ENCODE results near the gene GCA. TPM values are rescaled to one million over a fixed set of nuclear protein-coding genes. Genes with fewer than 3 reads are reported as not detected.

The GCA gene
- total RNA-seq, 2 experiments from 2014 or later = 3.9 to 5.0 TPM

DNA sequence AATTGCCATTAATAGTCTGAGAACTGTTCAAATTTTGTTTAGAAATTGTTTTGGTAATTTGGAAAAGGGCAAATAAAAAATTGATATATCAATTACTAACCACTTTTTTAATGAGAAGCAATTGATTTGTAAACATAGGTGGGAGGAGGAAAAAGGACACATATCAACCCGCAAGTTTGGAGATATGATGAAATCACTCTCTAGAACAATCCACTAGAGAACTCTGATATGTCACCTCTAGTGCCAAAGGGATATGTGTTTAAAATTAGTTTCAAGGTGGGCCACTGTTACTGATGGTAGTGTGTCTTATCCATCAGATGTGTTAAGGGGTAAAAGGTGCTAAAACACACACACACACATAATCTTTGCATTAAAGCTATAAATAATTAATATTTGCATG, 42.1 kb upstream of the GCA start:
- H3K27ac ChIP-seq (ENCODE audit: low read depth in 1 of 2, low read length in 2 of 2) = no peak overlapping the region
- H3K4me3 ChIP-seq (ENCODE audit: low read length) = no peak overlapping the region
- TF ChIP-seq, protein P1, sequence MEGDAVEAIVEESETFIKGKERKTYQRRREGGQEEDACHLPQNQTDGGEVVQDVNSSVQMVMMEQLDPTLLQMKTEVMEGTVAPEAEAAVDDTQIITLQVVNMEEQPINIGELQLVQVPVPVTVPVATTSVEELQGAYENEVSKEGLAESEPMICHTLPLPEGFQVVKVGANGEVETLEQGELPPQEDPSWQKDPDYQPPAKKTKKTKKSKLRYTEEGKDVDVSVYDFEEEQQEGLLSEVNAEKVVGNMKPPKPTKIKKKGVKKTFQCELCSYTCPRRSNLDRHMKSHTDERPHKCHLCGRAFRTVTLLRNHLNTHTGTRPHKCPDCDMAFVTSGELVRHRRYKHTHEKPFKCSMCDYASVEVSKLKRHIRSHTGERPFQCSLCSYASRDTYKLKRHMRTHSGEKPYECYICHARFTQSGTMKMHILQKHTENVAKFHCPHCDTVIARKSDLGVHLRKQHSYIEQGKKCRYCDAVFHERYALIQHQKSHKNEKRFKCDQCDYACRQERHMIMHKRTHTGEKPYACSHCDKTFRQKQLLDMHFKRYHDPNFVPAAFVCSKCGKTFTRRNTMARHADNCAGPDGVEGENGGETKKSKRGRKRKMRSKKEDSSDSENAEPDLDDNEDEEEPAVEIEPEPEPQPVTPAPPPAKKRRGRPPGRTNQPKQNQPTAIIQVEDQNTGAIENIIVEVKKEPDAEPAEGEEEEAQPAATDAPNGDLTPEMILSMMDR (IDR thresholded peaks at IDR 0.05) = no peak
- intact Hi-C loops (cut with DNase I, micrococcal nuclease) = loop anchor here (1.0 to 10.0 kb wide), 4 partner anchors 15 to 307 kb away; partner anchors contain the start of gene GCG (in 1 of the 2)
- Mint-ChIP-seq H3K27ac (no peak overlapping the region), H3K36me3 (ENCODE audit: low read depth) (peaks cover 29% of the 10 kb centered on the region), H3K4me1 (ENCODE audit: low read depth) (peaks cover 4% of the 10 kb centered on the region), H3K27me3 (no peaks in the 10 kb centered on the region), H3K4me3 (no peak overlapping the region), H3K9me3 (no peaks in the 10 kb centered on the region)
- no peak for ATAC-seq (ENCODE audit: poor library complexity)
- H3K36me3 ChIP-seq (ENCODE audit: insufficient read depth, low read length) = peaks cover 25% of the 10 kb centered on the region
- no peak for DNase-seq
- no peaks in the 10 kb centered on the region for H3K4me1 ChIP-seq (ENCODE audit: insufficient read depth, low read length)
- no peaks in the 10 kb centered on the region for H3K27me3 ChIP-seq (ENCODE audit: control insufficient read depth in 1 of 2, insufficient read depth in 2 of 2, low read length in 2 of 2)
- CTCF ChIA-PET = interaction anchor here (0.6 to 2.3 kb wide), 15 partner anchors 9 to 82 kb away, joined by 3 to 23 read pairs (median 4); partner anchors contain the start of genes GCA and IFIH1
- POLR2A ChIA-PET = interaction anchor here (2.0 kb wide), 1 partner anchor 16 kb away, joined by 8 read pairs; the partner anchor contains the start of gene IFIH1
- no peaks in the 10 kb centered on the region for H3K9me3 ChIP-seq (ENCODE audit: control insufficient read depth in 1 of 2, insufficient read depth in 1 of 2, low read length in 2 of 2)

DNA sequence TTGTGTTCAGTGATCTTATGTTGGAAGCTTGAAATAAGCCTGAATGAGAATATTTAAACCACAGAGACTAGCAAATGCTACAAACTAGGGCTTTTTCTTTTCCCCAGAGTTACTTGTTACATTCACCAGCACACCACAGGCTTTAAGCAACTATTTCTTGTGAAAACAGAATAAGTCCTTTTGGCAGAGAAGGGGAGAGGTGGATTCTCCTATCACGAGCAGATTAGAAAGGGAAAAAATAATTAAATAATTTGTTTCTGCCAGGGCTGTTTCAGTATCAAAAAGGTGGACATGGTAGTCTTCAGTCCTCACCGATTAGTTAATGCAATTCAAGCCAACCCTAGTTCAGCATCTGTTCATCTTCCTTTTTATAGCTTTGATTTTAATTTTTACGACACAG, 38.0 kb upstream of the GCA start:
- Histone ChIP-seq H3K27ac (ENCODE audit: low read depth in 1 of 2, low read length in 2 of 2) (no peak overlapping the region), H3K4me3 (ENCODE audit: low read length) (no peak overlapping the region), H3K36me3 (ENCODE audit: insufficient read depth, low read length) (peaks cover 27% of the 10 kb centered on the region), H3K27me3 (ENCODE audit: control insufficient read depth in 1 of 2, insufficient read depth in 2 of 2, low read length in 2 of 2) (no peaks in the 10 kb centered on the region), H3K4me1 (ENCODE audit: insufficient read depth, low read length) (no peaks in the 10 kb centered on the region), H3K9me3 (ENCODE audit: control insufficient read depth in 1 of 2, insufficient read depth in 1 of 2, low read length in 2 of 2) (no peaks in the 10 kb centered on the region)
- ChIA-PET POLR2A (interaction anchor here (1.2 kb wide), 1 partner anchor 12 kb away, joined by 3 read pairs; the partner anchor contains the start of gene IFIH1), CTCF (interaction anchor here (0.9 to 1.2 kb wide), 2 partner anchors 8 to 719 kb away, joined by 3 read pairs; no protein-coding TSS in a partner anchor)
- Mint-ChIP-seq H3K4me1 (ENCODE audit: low read depth) (peaks cover 12% of the 10 kb centered on the region), H3K9me3 (no peaks in the 10 kb centered on the region), H3K27me3 (no peaks in the 10 kb centered on the region), H3K4me3 (no peak overlapping the region), H3K36me3 (ENCODE audit: low read depth) (peaks cover 57% of the 10 kb centered on the region), H3K27ac (no peak overlapping the region)
- ATAC-seq (ENCODE audit: poor library complexity) = no peak
- intact Hi-C loops (cut with DNase I, micrococcal nuclease) = loop anchor here in 1 of 2 experiments (10.0 kb wide), 1 partner anchor 311 kb away; no protein-coding TSS in a partner anchor
- DNase-seq = no peak
- TF ChIP-seq, protein P1 (IDR thresholded peaks at IDR 0.05) = no peak

DNA sequence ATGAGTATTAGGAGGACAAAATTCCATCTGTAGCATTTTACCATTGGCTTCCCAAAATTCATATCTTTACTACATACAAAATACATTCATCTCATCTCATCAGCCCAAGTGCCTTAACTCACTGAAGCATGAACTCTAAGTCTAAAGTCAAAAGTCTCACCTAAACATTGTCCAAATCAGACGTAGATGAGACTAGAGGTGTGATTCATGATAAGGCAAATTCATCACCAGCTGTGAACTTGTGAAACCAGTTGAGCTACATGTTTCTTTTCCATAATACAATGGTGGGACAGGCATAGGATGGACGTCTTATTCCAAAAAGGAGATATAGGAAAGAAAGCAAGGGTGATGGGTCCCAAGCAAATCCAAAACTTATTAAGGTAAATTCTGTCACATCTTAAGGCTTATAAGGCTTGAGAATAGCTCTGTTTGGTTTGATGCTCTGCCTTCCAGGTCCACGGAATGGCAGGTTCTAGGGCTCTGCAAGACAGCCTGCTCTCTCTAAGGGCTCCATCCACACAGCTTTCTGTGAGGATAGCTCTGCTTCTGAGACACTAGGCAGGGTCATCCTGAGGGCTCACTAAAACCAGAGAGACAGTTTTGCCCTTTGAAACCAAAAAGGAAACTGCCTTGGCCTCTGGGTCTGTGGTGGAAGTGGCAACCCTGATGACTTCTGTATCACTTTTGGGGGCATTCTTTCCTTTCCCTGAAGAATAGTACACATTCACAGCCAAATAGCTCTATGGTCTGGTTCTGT, 35.0 kb upstream of the GCA start:
- H3K27me3 Mint-ChIP-seq = no peaks in the 10 kb centered on the region
- no peaks in the 10 kb centered on the region for H3K9me3 ChIP-seq (ENCODE audit: control insufficient read depth in 1 of 2, insufficient read depth in 1 of 2, low read length in 2 of 2)
- TF ChIP-seq, protein P1 (IDR thresholded peaks at IDR 0.05) = no peak
- H3K27me3 ChIP-seq (ENCODE audit: control insufficient read depth in 1 of 2, insufficient read depth in 2 of 2, low read length in 2 of 2) = no peaks in the 10 kb centered on the region
- no peak overlapping the region for H3K4me3 Mint-ChIP-seq
- POLR2A ChIA-PET = interaction anchor here (4.8 kb wide), 1 partner anchor 9 kb away, joined by 29 read pairs; the partner anchor contains the start of gene IFIH1
- no peak overlapping the region for H3K27ac Mint-ChIP-seq
- H3K4me1 Mint-ChIP-seq (ENCODE audit: low read depth) = peaks cover 38% of the 10 kb centered on the region
- H3K4me1 ChIP-seq (ENCODE audit: insufficient read depth, low read length) = no peaks in the 10 kb centered on the region
- no peak overlapping the region for H3K27ac ChIP-seq (ENCODE audit: low read depth in 1 of 2, low read length in 2 of 2)
- intact Hi-C loops (cut with DNase I, micrococcal nuclease) = loop anchor here in 1 of 2 experiments (10.0 kb wide), 1 partner anchor 314 kb away; no protein-coding TSS in a partner anchor
- ATAC-seq (ENCODE audit: poor library complexity) (no peak), DNase-seq (no peak)
- peaks cover 27% of the 10 kb centered on the region for H3K36me3 ChIP-seq (ENCODE audit: insufficient read depth, low read length)
- no peak overlapping the region for H3K4me3 ChIP-seq (ENCODE audit: low read length)
- peaks cover 59% of the 10 kb centered on the region for H3K36me3 Mint-ChIP-seq (ENCODE audit: low read depth)
- H3K9me3 Mint-ChIP-seq = no peaks in the 10 kb centered on the region
- CTCF ChIA-PET = interaction anchor here (3.0 to 4.4 kb wide), 2 partner anchors 8 to 11 kb away, joined by 10 to 21 read pairs; no protein-coding TSS in a partner anchor

Data from CD4-positive, alpha-beta T cell (primary cell).